T-helper 1 cell (primary cell): ENCODE data around the gene PRAMEF26.
"Not testable (repeated sequence)": the region's sequence is repeated elsewhere in the genome, so short reads cannot be mapped to it uniquely, and the experiment has no call there.

Experiments used
- DNase-seq, 5 donors: peaks; one replicate each; pipeline ENCODE4 v3.0.0-alpha.2; 2012 to 2020
- total RNA-seq, 4 donors: gene quantifications; one replicate each; lab custom pipeline; 2026; lab: John Stamatoyannopoulos, UW

Gene PRAMEF26
- total RNA-seq: 0 reads per million in 4 donors

DNA sequence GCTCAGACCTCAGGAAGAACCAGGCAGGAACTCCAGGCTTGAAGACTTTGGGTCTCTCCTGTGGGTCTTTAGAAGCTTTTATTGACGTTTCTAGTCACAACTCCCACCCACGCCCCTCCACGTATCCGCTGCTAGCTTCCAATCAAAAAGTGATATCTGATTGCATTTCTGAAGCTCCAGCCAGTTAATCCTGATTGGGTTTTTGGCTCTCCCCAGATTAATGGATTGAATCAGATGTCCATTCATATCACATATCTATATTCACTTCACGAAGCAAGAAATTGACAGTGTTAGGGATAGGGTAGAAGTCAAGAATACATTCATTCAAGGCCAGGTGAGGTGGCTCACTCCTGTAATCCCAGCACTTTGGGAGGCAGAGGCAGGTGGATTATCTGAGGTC lies at the start of gene PRAMEF26:
PRAMEF26 (minus strand) TSS at position 101 of the 400 bp plus-strand sequence. CDS start 2,914 bp downstream, outside the sequence.
- DNase-seq: not testable (repeated sequence)

DNA sequence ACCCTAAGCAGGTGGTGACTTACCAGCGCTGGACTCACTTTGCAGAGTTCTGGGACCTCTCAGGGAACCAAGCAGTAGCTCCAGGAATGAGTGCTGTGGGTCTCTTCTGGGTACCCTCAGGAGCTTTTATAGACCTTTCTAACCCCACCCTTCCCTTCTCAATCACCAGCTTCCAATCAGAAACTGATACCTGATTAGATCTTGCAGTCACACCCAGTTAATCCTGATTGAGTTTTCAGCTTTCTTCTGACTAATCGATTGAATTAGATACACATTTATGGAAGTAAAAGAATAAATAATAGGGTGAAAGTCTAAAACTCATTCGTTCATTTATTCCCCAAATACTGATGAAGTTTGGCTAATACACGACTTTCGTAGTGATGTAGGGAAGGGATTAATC lies 45.5 kb upstream of the PRAMEF26 start, which contains the start of gene PRAMEF13:
PRAMEF13 (minus strand) TSS at position 101 of the 400 bp plus-strand sequence. CDS start 1,820 bp downstream, outside the sequence.
- DNase-seq: not testable (repeated sequence)

DNA sequence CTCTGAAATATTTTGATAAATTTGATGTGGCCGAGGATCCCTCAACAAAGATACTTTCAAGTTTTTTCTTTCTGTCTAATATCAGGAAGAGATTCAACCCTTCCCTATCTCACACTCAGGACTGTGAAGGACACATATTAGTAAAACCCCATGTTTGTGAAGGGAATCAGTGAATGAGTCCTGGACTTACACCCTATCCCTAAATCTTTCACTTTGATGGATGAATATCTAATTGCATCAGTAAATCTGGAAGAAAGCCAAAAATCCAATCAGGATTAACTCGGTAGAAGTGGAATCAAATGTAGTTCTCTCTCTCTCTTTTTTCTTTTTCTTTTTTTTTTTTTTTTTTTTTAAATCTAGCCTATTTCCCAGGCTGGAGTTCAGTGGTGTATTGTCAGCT lies 15.7 kb upstream of the PRAMEF26 start, which contains the start of gene PRAMEF9:
PRAMEF9 (plus strand) TSS at position 301 of the 400 bp plus-strand sequence. CDS start 3,433 bp downstream, outside the sequence.
- DNase-seq: not testable (repeated sequence)

DNA sequence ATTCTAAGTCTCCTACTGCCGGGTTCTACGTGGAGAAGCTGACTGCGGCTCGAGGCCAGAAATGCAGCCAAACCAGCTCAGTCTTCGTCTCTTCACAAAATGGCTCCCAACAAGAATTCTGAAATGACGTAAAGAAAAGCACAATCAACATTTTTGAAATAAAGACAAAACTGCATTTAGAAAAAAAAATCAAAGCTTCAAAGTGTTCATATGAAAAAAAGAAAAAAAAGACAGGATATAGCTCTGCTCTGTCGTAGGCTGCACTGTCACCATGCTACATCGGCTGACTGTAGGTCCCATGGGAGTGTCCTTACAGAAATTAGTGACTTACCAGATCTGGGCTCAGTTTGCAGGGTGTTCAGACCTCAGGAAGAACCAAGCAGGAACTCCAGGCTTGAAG lies 9.7 kb upstream of the PRAMEF26 start, which contains the start of gene HNRNPCL4:
HNRNPCL4 (minus strand) TSS at position 101 of the 400 bp plus-strand sequence. CDS start 164 bp downstream, outside the sequence.
- DNase-seq: not testable (repeated sequence)

DNA sequence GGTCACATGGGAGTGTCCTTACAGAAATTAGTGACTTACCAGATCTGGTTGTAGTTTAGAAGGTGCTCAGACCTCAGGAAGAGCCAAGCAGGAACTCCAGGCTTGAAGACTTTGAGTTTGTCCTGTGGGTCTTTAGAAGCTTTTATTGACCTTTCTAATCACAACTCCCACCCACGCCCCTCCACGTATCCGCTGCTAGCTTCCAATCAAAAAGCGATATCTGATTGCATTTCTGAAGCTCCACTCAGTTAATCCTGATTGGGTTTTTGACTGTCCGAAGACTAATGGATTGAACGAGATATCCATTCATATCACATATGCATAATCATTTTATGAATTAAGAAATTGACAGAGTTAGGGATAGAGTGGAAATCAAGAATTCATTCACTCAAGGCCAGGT lies 39.1 kb downstream of the PRAMEF26 start, which contains the start of gene HNRNPCL2:
HNRNPCL2 (minus strand) TSS at position 101 of the 400 bp plus-strand sequence. CDS start 454 bp downstream, outside the sequence.
- not testable (repeated sequence) for DNase-seq
